DMS 273 (cell line): Measurements from ENCODE around the gene ZCCHC4.

Experiments used
- DNase-seq: peaks from one replicate; lab custom pipeline; 2025; ENCODE audit not compliant: unreplicated experiment; lab: John Stamatoyannopoulos, UW

ZCCHC4 gene, protein sequence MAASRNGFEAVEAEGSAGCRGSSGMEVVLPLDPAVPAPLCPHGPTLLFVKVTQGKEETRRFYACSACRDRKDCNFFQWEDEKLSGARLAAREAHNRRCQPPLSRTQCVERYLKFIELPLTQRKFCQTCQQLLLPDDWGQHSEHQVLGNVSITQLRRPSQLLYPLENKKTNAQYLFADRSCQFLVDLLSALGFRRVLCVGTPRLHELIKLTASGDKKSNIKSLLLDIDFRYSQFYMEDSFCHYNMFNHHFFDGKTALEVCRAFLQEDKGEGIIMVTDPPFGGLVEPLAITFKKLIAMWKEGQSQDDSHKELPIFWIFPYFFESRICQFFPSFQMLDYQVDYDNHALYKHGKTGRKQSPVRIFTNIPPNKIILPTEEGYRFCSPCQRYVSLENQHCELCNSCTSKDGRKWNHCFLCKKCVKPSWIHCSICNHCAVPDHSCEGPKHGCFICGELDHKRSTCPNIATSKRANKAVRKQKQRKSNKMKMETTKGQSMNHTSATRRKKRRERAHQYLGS

DNA sequence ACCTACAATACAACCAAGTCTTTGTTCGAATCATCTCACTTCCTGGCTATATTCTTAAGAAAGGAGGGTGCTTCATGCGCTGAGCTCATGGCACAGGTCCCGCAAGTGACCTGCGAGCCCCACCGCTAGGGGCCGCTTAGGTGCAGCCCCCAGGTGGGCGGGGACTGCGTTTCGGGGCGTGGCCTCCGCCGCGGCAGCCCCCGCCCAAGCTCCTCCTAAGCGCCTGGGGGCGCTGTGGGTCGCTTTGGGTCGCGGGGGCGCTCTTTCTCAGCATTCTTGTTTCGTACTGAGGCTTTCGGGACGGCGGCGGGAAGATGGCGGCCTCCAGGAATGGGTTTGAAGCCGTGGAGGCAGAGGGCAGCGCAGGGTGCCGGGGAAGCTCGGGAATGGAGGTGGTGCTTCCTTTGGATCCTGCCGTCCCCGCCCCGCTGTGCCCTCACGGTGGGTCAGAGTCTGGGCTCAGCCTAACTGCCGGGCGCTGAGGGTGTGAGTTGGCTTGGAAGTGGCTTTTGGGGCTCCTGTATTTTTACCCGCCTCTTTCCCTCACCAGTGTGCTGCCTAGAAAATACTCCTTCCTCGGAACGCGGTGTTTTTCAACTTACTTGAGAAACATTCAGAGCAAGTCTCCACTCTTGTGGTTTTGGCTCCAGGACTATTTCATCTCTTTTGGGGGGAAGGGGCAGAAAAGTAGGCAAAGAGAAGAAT lies at the start of gene ZCCHC4:
Gene ZCCHC4 (plus strand): TSS at position 279 of the 705 bp plus-strand sequence. CDS start 36 bp downstream, at position 315.
- DNase-seq: peak; percentile 92

DNA sequence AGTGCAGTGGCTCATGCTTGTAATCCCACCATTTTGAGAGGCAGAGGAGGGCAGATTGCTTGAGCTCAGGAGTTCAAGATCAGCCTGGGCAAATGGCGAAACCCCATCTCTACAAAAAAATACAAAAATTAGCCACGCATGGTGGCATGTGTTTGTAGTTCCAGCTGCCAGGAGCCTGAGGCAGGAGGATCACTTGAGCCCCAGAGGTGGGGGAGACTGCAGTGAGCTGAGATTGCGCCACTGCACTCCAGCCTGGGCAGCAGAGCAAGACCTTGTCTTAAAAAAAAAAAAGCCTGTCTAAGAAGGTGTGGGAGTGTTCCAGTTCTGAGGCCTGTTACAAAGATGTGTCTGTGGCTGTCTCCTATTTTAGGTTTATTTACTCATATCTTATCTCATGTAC lies 40.7 kb upstream of the ZCCHC4 start:
- DNase-seq: no peak

DNA sequence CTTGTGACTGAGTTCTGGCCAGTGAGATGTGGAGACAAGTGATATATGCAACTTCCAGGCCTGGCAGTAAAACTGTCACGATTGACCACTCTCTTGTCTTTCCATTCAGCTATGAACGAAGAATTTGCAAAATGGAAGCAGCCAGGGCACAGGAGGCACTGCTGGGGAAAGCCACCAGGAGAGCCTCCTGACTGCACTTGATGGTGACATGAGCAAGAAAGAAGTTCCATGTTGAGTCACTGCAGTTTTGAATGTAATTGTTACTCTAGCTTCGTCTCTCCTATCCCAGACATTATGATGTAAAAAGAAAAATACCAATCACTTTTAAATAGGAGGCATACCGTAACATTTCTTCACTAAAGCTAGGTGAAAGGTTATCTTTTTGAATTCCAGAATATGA lies 32.4 kb upstream of the ZCCHC4 start:
- DNase-seq: no peak

DNA sequence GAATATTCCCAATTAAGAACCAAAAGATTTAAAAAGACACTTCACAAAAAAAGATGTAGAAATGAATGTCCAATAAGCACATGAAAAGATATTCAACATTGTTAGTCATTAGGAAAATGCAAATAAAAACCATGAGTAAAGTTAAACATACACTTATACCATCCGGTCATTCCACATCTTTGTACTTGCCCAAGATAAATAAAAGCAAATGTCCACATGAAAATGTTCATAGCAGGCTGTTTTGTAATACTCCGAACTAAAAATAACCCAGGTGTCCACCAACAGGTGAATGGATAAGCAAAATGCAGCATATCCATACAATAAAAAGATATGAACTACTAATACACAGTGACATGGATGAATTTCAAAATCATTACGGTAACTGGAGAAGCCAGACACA lies 28.6 kb upstream of the ZCCHC4 start:
- no peak for DNase-seq

DNA sequence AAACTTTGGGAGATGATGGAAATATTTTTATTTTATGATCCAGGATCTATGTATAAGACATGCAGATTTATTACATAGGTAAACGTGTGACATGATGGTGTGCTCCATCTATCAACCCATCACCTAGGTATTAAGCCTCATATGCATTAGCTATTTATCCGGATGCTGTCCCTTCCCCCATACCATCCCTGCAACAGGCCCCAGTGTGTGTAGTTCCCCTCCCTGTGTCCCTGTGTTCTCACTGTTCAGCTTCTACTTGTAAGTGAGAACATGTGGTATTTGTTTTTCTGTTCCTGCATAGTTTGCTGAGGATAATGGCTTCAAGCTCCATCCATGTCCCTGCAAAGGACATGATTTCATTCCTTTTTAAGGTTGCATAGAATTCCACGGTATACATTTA lies 28.1 kb upstream of the ZCCHC4 start:
- DNase-seq: no peak

DNA sequence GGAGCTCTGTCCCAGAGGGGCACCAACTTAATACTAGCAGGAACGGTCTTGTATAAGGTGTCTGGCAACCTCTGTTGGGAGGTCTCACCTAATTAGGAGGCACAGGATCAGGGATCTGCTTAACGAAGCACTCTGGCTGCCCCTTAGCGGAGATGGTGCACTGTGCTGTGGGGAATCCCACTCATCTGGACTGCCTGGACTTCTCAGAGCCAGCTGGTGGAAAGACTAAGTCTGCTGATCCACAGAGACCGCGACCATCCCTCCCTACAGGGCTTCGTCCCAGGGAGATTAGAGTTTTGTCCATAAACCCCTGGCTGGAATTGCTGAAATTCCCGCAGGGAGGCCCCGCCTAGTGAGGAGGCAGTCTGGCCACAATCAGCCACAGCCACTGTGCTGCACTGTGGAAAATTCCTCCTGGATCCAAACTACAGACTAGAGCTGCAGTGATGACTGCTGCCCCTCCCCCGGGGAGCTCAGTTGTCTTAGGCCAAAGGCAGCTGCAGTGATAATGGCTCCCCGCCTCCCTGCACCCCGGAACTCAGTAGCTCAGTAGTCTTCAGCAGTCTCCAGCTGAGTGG lies 22.0 kb upstream of the ZCCHC4 start:
- no peak for DNase-seq

DNA sequence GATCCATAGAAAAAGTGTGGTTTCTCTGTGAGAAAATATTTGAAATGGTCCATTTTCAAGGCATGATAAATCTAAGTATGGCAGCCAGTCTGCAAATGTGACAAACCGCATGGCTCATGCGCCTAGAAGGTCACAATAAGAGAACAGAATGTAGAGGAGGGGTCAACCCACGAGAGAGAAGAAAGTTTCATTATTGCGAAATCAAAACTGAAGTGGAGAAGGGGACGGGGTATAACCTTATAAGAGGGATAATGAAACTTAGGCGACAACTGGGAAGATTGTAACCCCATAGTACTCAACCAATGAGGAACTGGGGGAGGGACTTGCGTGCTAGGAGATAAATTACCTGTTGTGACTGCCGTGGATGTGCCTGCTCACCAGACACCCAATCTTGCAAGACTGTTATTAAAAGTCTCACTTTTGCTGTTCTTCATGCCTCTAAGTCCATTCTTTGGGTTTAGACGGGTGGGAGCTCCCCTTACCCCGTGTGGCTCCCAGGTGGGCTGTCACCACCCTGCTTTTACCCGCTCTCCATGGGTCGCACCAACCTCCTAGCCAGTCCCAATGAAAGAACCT lies 21.3 kb upstream of the ZCCHC4 start:
- no peak for DNase-seq

DNA sequence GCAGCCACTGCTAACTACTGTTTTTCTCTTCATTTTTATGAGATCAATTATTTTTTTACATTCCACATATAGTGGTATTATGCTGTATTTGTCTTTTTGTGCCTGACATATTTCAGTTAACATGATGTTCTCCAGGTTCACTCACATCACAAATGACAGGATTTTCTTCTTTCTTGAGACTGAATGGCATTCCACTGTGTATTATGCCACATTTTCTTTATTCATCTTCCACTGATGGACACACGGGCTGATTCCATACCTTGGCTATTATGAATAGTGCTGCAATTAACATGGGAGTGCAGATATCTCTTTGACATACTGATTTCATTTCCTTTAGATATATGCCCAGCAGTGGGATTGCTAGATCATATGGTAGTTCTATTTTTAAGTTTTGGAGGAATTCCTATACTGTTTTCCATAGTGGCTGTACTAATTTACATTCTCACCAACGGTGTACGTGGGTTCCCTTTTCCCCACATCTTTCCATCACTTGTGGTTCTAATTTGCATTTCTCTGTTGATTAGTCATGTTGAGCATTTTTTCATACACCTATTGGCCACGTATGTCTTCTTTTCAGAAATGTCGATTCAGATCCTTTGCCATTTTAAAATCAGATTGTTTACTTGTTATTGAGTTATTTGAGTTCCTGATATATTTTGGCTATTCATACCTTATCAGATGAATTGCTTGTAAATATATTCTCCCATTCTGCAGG lies 14.9 kb upstream of the ZCCHC4 start:
- DNase-seq: no peak

DNA sequence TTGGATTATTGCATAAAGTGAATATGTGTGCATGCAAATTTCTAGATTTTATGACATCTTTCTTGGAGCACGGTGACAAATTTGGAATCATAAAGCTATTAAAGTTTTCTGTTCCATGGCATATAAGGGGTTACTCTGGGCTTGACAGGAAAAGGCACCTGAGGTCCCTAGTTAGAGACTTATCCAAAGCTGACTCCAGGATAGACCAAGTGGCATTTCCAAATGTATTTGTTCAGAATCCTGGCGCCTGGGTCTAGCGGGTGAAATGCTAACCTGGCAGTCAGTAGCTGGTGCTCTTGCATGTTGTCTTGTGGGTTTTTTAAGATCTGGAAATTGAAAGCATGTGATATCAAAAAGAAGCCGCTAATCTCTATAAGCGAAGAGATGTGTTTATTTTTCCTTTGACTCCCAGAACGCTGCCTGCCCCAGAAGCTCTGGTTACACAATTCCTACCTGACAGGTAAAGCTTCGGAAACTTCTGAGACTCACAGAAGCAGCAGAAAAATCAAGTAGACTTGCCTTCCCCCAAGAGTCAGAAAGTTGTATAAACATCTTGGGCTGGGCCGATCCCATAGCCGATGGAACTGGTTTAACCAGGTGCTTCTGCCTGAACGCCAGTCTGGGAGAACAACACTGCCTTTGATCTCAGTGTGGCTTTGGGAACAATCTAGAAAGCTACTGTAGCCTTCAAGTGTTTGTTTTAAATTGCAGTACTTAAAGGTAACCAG lies 12.9 kb upstream of the ZCCHC4 start:
- DNase-seq: no peak

DNA sequence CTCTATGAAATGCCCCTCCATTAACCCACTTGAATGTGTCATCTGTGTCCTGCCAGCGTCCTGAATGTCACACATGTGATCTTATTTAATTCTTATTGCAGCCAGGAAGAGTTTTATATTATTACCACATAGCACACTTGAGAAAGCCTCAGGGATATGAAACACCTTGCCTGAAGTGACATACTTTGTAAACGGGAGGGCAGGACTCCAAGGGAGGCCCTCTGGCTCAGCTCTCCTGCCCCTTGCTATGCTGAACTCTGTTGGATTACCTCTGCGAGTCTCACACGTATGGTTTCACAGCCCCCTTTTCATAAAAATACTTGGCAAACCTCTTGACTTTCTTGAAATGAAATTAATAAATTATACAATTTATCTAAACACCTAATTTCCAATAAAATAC lies 11.1 kb upstream of the ZCCHC4 start:
- DNase-seq: no peak

DNA sequence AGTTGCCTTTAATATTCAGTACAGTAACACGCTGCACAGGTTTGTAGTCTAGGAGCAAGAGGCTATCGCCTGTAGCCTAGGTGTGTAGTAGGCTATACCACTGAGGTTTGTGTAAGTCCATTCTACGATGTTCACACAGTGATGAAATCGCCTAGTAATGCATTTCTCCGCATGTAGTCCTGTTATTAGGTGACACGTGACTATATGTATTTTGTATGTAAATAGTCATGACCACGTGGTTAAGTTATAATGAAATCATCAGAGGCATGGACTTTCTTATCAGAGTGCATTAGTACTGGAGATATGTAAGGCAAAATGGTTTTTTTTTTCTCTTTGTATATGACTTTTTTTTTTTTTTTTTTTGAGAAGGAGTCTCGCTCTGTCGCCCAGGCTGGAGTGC lies 9.9 kb upstream of the ZCCHC4 start:
- no peak for DNase-seq

DNA sequence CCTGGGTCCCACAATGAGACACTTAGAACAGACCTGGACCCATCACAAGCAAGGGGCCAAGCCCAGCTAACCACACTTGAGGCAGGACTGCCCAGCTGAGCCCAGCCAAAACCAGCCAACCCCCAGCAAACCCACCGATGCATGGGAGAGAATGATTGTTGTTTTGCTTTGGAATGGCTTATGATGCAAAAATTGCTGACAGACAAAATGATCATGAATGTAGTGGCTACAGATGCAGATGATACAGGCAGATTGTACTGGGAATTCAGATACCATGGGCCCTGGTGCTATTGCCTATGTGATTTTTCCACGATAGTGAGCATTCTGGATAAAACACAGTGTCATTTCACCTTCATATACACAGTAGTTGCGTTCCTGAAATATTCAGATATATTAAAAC lies 9.0 kb upstream of the ZCCHC4 start:
- no peak for DNase-seq

DNA sequence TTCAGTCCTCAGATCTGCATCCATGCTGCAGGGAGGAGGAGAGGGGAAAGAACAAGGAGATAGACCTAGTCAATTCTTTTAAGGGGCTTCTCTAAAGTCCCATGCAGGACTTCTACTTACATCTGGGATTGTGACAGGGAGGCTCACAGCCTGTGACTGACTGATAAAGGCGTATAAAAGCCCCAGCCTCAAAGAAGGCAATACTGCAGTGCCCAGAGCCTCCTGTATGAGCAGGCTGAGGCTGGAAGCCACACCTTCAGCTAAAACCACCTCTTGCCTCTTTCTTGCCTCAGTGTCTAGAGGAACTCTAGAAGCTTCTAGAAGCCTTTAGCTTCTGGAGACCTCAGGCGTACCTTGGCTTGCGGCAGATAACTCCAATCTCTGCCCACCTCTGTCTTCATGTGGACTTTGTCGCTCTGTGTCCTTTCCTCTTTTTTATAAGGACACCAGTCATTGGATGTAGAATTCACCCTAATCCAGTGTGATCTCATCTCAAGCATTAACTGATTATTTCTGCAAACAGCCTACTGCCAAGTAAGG lies 6.0 kb upstream of the ZCCHC4 start:
- no peak for DNase-seq

DNA sequence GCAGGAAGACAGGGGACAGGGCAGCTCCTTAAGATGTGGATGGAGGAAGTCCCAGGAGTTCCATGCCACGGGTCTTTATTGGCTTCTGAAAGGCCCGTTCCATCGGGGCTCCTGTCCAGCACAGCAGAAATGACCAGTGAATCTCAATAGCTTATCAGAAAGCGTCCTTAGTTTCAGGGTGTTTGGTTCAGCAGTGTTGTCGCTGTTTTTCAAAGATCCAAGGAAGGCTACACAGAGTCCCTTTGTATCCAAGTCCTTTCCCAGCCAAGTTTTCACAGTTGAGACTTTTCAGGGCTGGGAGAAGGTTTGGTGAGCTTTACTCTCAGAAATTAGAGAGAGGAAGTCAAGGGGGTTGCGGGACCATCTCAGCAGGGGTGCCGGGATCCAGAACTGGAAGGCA lies 5.0 kb upstream of the ZCCHC4 start:
- DNase-seq: no peak

DNA sequence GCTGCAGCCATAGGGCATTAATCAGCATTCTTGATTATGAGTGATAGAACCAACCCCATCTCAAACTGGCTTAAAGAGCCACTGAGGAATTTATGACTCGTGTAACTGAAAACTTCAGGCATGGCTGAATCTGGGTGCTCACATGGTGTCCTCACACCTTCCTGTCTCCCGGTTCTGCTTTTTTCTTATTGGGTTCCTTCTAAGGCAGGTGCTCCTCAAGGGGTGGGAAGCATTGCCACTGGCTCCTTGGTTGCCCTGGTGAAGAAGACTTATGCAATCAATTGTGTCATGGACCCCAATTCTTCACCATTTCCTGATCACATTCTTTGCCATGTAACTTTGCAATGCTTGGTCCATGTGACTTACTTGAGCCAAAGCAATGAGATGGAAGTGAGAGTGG lies 4.3 kb upstream of the ZCCHC4 start:
- no peak for DNase-seq

DNA sequence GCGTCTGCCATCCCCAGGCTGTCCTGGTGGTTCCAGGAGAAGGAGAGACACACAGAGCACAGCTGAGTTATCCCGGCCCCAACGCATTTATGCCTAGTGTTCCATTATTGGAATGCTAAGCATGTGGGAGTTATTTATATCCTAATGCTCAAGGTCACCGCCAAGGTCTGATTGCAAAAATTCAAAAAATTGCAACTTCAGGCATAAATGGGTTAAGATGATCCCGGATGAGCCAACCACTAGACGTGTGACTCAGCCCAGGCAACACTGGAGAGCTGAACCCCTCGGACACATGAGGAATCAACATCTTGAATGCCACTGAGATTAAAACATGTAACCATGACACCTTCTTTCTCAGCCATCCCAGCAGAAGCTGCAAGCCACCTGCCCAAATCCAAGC lies 3.8 kb upstream of the ZCCHC4 start:
- DNase-seq: no peak

DNA sequence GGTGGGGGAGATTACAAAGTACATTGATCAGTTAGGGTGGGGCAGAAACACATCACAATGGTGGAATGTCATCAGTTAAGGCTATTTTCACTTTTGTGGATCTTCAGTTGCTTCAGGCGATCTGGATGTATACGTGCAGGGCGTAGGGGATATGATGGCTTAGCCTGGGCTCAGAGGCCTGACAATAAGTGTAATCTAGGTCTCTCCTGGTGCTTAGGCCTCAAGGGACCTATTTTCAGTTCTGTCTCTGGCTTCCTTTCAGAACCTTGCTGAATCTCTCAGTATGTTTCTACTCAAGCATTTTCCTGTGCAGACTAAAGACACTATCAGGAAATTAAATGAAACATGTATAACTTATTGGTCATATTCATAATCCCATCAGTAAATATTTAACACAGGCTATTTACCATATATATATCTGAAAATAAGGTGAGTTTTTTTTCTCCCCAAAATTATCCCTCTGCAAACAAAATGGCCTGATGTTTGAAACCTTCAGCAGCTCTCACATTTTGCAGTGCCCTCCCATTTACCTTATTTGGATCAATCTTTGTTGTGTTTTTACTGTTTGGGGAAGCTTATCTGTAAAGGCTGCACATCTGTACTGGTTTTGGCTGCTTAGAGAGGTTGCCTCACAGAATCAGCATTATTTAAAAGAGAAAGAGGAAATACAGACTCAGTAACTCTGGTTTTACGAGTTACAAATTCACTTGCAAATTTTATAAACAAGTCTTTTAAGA lies 2.3 kb upstream of the ZCCHC4 start:
- no peak for DNase-seq

DNA sequence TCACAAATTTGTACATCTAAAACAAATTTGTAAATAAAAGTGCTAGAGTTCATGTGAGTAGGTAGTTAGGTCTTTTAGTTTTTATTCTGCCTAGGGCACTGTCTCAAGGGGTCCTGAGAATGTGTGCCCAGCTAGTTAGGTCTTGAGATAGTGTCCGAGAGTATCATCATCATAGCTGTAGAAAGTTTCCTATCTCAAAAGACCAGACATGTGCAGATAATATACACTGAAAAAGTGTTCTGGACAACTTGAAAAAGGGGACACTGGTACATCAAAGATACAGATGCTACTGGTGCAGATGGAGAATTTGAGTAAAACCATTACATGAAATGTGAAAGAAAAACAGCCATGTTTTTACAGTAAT lies 1.8 kb upstream of the ZCCHC4 start:
- no peak for DNase-seq

DNA sequence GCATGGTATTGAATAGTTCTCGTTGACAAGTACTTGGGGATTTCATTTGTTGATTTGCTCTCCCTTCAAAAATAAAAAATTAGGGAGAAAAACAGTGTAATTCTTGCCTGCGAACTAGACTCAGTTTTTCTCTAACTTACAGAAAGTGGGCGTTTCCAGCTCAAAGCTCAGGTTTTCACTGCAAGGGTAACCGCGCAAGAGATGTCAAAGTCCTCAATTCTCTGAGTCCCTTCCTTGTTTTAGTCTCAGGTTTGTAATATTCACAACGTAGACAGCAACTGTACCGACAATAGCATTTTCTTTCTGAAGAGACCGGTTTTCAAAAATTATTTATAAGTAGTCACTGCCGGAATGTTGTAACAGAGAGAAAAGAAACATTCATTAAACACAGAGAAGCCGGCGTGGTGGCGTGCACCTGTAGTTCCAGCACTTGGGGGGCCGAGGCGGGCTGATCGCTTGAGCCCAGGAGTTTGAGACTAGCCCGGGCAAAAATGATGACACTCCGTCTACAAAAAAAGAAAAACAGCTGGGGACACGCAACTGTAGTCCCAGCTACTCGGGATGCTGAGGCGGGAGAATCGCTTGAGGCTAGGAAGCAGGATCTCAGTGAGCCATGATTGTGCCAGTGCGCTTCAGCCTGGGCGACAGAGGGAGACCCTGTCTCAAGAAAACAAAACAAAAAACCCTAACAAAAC lies 774 bp downstream of the ZCCHC4 start:
- DNase-seq: peak; percentile 30
